ENCODE results near the gene CCDC9. TPM values are rescaled to one million over a fixed set of nuclear protein-coding genes. Genes with fewer than 3 reads are reported as not detected.
"Not testable (repeated sequence)": the region's sequence is repeated elsewhere in the genome, so short reads cannot be mapped to it uniquely, and the experiment has no call there.

Gene CCDC9
- total RNA-seq, 4 donors from 2014 or later: 13.1 to 22.7 (median 18.5) TPM

DNA sequence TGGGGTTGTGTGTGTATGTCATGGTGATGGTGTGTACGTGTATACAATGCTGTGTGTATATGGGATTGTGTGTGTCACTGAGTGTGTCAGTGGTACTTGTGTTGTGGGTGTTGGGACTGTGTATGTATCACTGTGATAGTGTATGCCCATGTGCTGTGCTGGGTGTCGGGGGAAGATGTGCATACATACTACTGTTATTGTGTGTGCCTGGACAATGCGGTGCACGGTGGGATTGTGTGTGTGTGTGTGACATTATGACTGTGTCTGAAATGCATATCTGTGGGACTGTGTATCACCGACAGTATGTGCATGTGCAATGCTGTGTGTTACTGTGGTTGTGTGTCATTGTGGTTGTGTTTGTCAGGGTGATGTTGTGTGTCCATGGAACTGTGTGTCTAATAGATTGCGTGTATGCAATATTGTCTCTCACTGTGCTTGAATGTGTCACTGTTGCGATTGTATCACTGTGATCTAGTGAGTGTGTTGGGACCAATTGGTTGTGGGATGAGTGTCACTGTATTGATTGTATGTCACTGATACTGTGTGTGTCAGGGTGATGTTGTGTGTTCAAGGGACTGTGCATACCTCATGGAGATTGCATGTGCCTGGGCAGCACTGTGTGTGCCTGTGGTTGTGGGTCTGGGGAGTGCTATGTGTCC, 14.3 kb upstream of the CCDC9 start:
- no peaks in the 10 kb centered on the region for H3K9me3 ChIP-seq
- DNase-seq (no peak), ATAC-seq (no peak)
- H3K36me3 ChIP-seq: no peaks in the 10 kb centered on the region
- in situ Hi-C loops (cut with MboI; ENCODE audit: low sequenced_read_pairs in 4 of 4): loop anchor here in 3 of 4 donors (10.0 kb wide), 2 partner anchors 97 to 107 kb away; partner anchors contain the start of gene SAE1 (in 1 of the 3)
- no peak overlapping the region for H3K4me3 ChIP-seq
- H3K4me1 ChIP-seq: peaks cover 8 to 27% of the 10 kb centered on the region in 2 donors
- TF ChIP-seq POLR2A (IDR thresholded peaks at IDR 0.05): no peak
- TF ChIP-seq, protein P1, sequence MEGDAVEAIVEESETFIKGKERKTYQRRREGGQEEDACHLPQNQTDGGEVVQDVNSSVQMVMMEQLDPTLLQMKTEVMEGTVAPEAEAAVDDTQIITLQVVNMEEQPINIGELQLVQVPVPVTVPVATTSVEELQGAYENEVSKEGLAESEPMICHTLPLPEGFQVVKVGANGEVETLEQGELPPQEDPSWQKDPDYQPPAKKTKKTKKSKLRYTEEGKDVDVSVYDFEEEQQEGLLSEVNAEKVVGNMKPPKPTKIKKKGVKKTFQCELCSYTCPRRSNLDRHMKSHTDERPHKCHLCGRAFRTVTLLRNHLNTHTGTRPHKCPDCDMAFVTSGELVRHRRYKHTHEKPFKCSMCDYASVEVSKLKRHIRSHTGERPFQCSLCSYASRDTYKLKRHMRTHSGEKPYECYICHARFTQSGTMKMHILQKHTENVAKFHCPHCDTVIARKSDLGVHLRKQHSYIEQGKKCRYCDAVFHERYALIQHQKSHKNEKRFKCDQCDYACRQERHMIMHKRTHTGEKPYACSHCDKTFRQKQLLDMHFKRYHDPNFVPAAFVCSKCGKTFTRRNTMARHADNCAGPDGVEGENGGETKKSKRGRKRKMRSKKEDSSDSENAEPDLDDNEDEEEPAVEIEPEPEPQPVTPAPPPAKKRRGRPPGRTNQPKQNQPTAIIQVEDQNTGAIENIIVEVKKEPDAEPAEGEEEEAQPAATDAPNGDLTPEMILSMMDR (IDR thresholded peaks at IDR 0.05 in 4 of 5, conservative IDR thresholded peaks at IDR 0.05 in 1 of 5): no peak
- intact Hi-C loops (cut with DNase I; ENCODE audit: low total_unique reads): loop anchor here (1.0 to 5.0 kb wide), 2 partner anchors 11 to 110 kb away; partner anchors contain the start of genes BBC3 and SAE1
- peaks cover 30 to 36% (median 34%) of the 10 kb centered on the region in 3 donors for H3K27me3 ChIP-seq
- no peak overlapping the region for H3K27ac ChIP-seq

DNA sequence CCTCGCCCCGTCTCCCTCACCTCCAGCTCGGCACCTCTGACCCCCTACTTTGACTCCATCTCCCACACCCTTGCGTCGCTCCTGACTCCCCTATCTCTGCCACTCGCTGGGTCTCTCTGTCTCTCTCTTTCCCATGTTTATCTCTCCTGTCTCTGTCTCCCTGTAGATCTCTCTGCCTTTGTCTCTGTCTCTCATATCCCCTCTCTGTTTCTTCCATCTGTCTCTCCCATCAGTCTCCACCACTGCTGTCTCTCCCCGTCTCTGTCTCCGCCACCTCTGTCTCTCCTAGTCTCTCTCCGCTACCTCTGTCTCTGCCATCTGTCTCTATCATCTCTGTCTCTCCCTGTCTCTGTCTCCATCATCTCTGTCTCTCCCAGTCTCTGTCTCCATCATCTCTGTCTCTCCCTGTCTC, 13.0 kb upstream of the CCDC9 start:
- intact Hi-C loops (cut with DNase I; ENCODE audit: low total_unique reads) (loop anchor here (5.0 kb wide), 1 partner anchor 111 kb away; the partner anchor contains the start of gene SAE1), in situ Hi-C loops (cut with MboI; ENCODE audit: low sequenced_read_pairs in 4 of 4) (loop anchor here in 3 of 4 donors (10.0 kb wide), 2 partner anchors 99 to 109 kb away; partner anchors contain the start of gene SAE1 (in 1 of the 3))
- peaks cover 30 to 36% (median 34%) of the 10 kb centered on the region in 3 donors for H3K27me3 ChIP-seq
- no peaks in the 10 kb centered on the region for H3K9me3 ChIP-seq
- no peaks in the 10 kb centered on the region for H3K36me3 ChIP-seq
- H3K27ac ChIP-seq: peak overlapping the region in 3 of 4 donors; percentile 43 to 71 (median 67)
- DNase-seq (no peak), ATAC-seq (no peak)
- peaks cover 12 to 31% of the 10 kb centered on the region in 2 donors for H3K4me1 ChIP-seq
- H3K4me3 ChIP-seq: peak overlapping the region; percentile 10 to 50 (median 38)
- TF ChIP-seq, protein P1 (IDR thresholded peaks at IDR 0.05 in 4 of 5, conservative IDR thresholded peaks at IDR 0.05 in 1 of 5): no peak
- TF ChIP-seq POLR2A (IDR thresholded peaks at IDR 0.05): no peak

DNA sequence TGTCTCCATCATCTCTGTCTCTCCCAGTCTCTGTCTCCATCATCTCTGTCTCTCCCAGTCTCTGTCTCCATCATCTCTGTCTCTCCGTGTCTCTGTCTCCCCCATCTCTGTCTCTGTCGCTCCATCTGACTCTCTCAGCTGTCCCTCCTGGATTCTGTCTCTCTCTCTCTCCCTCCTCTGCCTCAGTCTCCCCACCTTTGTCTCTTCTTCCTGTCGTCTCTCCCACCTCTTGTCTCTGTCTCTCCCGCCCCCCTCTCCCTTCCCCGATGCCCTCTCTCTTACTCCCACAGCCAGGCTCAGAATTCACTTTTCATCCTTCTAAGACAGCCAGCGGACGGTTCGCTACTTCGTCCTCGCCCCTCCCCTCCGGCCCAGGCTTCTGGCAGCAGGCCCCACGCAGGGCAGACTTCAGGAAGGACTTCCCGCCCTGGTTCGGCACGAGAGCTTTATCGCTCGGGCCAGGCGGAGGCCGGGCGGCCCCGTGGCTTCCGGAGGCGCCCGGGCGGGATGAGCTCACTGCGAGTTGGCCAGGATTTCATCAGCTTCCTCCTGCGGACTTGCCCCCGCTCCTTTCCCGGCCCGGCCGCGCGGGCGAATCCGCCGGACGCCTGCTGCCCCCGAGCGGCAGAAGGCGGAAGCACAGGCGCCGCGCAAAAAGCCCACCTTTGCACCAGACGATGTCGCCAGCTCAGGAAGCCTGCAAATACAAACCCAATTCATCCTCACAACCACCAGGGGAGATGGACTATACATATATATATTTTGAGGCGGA, 12.4 kb upstream of the CCDC9 start:
- in situ Hi-C loops (cut with MboI; ENCODE audit: low sequenced_read_pairs in 4 of 4) (loop anchor here in 3 of 4 donors (10.0 kb wide), 2 partner anchors 99 to 109 kb away; partner anchors contain the start of gene SAE1 (in 1 of the 3)), intact Hi-C loops (cut with DNase I; ENCODE audit: low total_unique reads) (loop anchor here (1.0 to 5.0 kb wide), 3 partner anchors 18 to 112 kb away; partner anchors contain the start of gene SAE1)
- peaks cover 12 to 31% of the 10 kb centered on the region in 2 donors for H3K4me1 ChIP-seq
- TF ChIP-seq, protein P1 (IDR thresholded peaks at IDR 0.05 in 4 of 5, conservative IDR thresholded peaks at IDR 0.05 in 1 of 5): peak; percentile 98 to 99 (median 99)
- TF ChIP-seq POLR2A (IDR thresholded peaks at IDR 0.05): peak in 1 of 2 donors; percentile 39
- peaks cover 30 to 36% (median 34%) of the 10 kb centered on the region in 3 donors for H3K27me3 ChIP-seq
- H3K9me3 ChIP-seq: no peaks in the 10 kb centered on the region
- no peaks in the 10 kb centered on the region for H3K36me3 ChIP-seq
- DNase-seq (peak; percentile 80 to 88), ATAC-seq (peak; percentile 88 to 92)
- peak overlapping the region; percentile 56 to 71 (median 68) for H3K27ac ChIP-seq
- H3K4me3 ChIP-seq: peak overlapping the region; percentile 44 to 60 (median 51)

DNA sequence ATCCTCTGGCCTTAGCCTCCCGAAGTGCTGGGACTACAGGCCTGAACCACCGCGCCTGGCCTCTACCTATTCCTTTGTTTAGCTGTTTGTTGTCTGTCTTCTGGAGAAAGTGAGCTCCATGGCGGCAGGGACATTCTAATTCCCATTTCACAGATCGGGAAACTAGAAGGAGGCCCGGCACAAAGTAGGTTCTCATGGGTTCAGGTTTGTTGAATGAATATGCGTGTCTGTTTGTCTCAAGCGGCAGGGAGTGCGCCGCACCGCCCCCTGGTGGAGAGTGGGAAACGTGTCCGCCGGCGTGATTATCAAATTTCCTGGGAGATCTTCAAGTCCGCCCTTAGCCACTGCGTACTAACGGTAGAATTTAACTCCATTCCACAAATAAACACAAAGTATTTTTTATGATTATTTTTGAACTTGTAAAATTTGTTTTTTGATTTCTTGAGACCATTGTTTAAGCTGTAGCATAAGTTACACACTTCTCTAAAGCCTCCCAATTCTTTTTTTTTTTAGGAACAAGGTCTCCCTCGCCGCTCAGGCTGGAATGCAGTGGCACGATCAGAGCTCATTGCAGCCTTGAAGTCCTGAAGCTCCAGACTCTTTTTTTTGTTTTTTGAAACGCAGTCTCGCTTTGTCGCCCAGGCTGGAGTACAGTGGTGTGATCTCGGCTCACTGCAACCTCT, 8.9 kb upstream of the CCDC9 start:
- ATAC-seq (peak; percentile 43 to 46), DNase-seq (peak; percentile 34 to 76)
- intact Hi-C loops (cut with DNase I; ENCODE audit: low total_unique reads) (no loop called here), in situ Hi-C loops (cut with MboI; ENCODE audit: low sequenced_read_pairs in 4 of 4) (loop anchor here (5.0 to 10.0 kb wide), 4 partner anchors 35 to 113 kb away; partner anchors contain the start of gene SAE1 (in 1 of the 4))
- peaks cover 12 to 18% of the 10 kb centered on the region in 2 donors for H3K4me1 ChIP-seq
- no peak overlapping the region for H3K4me3 ChIP-seq
- TF ChIP-seq, protein P1 (IDR thresholded peaks at IDR 0.05 in 4 of 5, conservative IDR thresholded peaks at IDR 0.05 in 1 of 5): peak; percentile 81 to 94 (median 89)
- no peak for TF ChIP-seq POLR2A (IDR thresholded peaks at IDR 0.05)
- no peaks in the 10 kb centered on the region for H3K36me3 ChIP-seq
- H3K9me3 ChIP-seq: no peaks in the 10 kb centered on the region
- H3K27me3 ChIP-seq: peaks cover 5 to 12% (median 10%) of the 10 kb centered on the region in 3 donors
- H3K27ac ChIP-seq: no peak overlapping the region

DNA sequence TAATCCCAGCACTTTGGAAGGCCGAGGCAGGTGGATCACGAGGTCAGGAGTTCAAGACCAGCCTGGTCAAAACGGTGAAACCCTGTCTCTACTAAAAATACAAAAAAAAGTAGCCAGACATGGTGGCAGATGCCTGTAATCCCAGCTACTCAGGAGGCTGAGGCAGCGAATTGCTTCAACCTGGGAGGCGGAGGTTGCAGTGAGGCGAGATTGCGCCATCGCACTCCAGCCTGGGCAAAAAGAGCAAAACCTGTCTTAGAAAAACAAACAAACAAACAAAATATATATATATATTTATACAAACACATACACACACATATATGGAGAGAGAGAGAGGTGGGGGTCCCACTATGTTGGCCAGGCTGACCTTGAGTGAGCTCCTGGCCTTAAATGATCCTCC, 3.3 kb upstream of the CCDC9 start:
- in situ Hi-C loops (cut with MboI; ENCODE audit: low sequenced_read_pairs in 4 of 4); intact Hi-C loops (cut with DNase I; ENCODE audit: low total_unique reads); ATAC-seq; DNase-seq; H3K9me3 ChIP-seq; H3K27me3 ChIP-seq; H3K27ac ChIP-seq; H3K36me3 ChIP-seq; H3K4me3 ChIP-seq: not testable (repeated sequence)
- H3K4me1 ChIP-seq: peaks cover 6 to 10% of the 10 kb centered on the region in 2 donors
